Measurements from ENCODE around the gene POU2F3.

DNA sequence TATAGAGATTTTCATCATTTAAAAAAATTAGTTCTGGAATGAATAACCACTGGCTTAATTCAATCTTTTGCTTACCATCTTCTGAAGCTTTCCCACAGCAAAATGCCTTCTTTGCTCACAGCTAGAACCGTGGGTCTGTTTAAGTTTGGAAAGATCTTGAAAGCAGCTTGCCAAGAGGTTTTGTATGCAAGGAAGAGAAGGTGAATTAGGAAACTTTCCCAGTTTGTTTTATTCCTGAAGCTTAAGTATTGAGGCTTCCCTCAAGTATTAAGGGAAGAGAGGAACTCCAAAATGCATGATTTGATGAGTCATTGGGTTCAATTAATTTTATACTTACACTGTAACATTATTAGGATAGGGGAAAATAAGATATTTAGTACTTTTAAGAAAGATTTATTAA, 94.4 kb downstream of the POU2F3 start:
- TF ChIP-seq, protein P1, sequence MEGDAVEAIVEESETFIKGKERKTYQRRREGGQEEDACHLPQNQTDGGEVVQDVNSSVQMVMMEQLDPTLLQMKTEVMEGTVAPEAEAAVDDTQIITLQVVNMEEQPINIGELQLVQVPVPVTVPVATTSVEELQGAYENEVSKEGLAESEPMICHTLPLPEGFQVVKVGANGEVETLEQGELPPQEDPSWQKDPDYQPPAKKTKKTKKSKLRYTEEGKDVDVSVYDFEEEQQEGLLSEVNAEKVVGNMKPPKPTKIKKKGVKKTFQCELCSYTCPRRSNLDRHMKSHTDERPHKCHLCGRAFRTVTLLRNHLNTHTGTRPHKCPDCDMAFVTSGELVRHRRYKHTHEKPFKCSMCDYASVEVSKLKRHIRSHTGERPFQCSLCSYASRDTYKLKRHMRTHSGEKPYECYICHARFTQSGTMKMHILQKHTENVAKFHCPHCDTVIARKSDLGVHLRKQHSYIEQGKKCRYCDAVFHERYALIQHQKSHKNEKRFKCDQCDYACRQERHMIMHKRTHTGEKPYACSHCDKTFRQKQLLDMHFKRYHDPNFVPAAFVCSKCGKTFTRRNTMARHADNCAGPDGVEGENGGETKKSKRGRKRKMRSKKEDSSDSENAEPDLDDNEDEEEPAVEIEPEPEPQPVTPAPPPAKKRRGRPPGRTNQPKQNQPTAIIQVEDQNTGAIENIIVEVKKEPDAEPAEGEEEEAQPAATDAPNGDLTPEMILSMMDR (IDR thresholded peaks at IDR 0.05; ENCODE audit: low read depth, low read length): no peak
- no peak for TF ChIP-seq EZH2phosphoT487 (IDR thresholded peaks at IDR 0.05; ENCODE audit: low read depth)
